ENCODE measurements around the gene WDFY1. TPM values are rescaled to one million over a fixed set of nuclear protein-coding genes. Genes with fewer than 3 reads are reported as not detected.
"Not testable (repeated sequence)": the region's sequence is repeated elsewhere in the genome, so short reads cannot be mapped to it uniquely, and the experiment has no call there.

WDFY1 gene
- polyA plus RNA-seq, 3 donors: 31.7 to 59.8 (median 40.7) TPM

DNA sequence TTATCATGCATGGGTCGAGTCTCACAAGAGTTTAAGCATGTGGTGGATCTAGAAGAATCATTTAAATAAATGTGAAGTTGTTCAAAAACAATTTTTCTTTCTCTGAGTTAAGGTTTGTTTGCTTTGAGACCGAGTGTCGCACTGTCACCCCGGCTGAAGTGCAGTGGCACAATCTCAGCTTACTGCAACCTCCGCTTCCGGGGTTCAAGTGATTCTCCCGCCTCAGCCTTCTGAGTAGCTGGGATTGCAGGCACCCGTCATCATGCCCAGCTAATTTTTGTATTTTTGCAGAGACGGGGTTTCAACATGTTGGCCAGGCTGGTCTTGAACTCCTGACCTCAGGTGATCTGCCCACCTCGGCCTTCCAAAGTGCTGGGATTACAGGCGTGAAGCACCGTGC lies 73.5 kb downstream of the WDFY1 start:
- peaks cover 38% of the 10 kb centered on the region for H3K4me1 Mint-ChIP-seq
- Histone ChIP-seq H3K27ac (ENCODE audit: low read depth in 1 of 2, low read length in 2 of 2) (peak overlapping the region; percentile 53 to 74), H3K4me2 (replicated peaks; ENCODE audit: extremely low read depth, low read length, poor library complexity, severe bottlenecking) (peak overlapping the region; percentile 69), H3K4me3 (replicated peaks in 1 of 3; ENCODE audit: low read depth in 2 of 3, low read length in 3 of 3) (peak overlapping the region in 1 of 3 experiments; percentile 50), H3K4me1 (ENCODE audit: control insufficient read depth in 1 of 2, insufficient read depth in 2 of 2, low read length in 2 of 2) (peaks cover 23 to 32% of the 10 kb centered on the region in 2 donors), H3K36me3 (replicated peaks in 1 of 2; ENCODE audit: control insufficient read depth in 1 of 2, insufficient read depth in 2 of 2, low read length in 2 of 2) (peaks cover 19 to 53% of the 10 kb centered on the region in 2 donors)
- H3K36me3 Mint-ChIP-seq: peaks cover 34 to 50% of the 10 kb centered on the region in 2 donors
- H2AFZ ChIP-seq (ENCODE audit: insufficient read depth, low read depth, low read length, poor library complexity, severe bottlenecking); H3K27me3 Mint-ChIP-seq (ENCODE audit: low read depth in 3 of 3); H3K79me2 ChIP-seq (ENCODE audit: insufficient read depth, low read length); H3K9me3 Mint-ChIP-seq; intact Hi-C loops (cut with micrococcal nuclease); H3K27me3 ChIP-seq (ENCODE audit: control insufficient read depth in 2 of 2, insufficient read depth in 2 of 2, low read length in 2 of 2); DNase-seq; H3K9ac ChIP-seq (ENCODE audit: insufficient read depth, low read length, poor library complexity, severe bottlenecking); H4K20me1 ChIP-seq (ENCODE audit: insufficient read depth, low read length); H3K9me3 ChIP-seq (replicated peaks in 1 of 2; ENCODE audit: control insufficient read depth in 1 of 2, insufficient read depth in 1 of 2, low read length in 2 of 2): not testable (repeated sequence)
- H3K4me3 Mint-ChIP-seq: peak overlapping the region; percentile 43 to 73
- 28% methylated on average over 9 of the region's 12 CpGs for WGBS (ENCODE audit: insufficient coverage)
- peak overlapping the region; percentile 78 to 91 (median 82) for H3K27ac Mint-ChIP-seq

DNA sequence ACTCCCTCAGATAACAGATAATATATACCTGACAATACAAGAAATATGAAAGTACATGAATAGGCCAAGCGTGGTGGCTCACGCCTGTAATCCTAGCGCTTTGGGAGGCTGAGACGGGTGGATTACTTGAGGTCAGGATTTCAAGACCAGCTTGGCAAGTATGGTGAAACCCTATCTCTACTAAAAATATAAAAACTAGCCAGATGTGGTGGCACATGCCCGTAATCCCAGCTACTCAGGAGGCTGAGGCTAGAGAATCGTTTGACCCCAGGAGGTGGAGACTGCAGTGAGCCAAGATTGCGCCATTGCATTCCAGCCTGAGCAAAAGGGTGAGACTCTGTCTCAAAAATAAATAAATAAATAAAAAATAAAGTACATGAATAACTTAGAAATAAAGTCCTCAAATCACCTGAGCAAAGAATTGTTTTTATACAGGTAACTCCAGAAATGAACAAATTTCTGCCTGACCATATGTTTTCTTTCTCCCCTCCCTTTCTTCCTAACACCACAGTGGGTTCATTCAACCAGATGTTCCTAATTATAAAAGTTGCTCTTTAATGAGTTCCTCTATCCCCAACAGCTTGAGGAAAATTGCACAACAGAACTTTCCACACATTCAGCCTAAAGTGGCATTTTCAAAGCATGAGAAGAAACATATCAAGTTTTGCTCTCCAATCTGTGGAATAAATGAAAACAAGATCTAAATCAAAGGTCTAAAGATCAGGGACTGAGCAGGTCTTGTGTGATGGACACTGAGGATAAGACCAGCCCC lies 74.1 kb downstream of the WDFY1 start:
- peak overlapping the region; percentile 43 to 73 for H3K4me3 Mint-ChIP-seq
- peaks cover 23 to 32% of the 10 kb centered on the region in 2 donors for H3K4me1 ChIP-seq (ENCODE audit: control insufficient read depth in 1 of 2, insufficient read depth in 2 of 2, low read length in 2 of 2)
- no peaks in the 10 kb centered on the region for H3K9me3 Mint-ChIP-seq
- H3K79me2 ChIP-seq (ENCODE audit: insufficient read depth, low read length): no peaks in the 10 kb centered on the region
- no peaks in the 10 kb centered on the region for H4K20me1 ChIP-seq (ENCODE audit: insufficient read depth, low read length)
- no CpG with 5 or more reads among the region's 7 CpGs for WGBS (ENCODE audit: insufficient coverage)
- intact Hi-C loops (cut with micrococcal nuclease): no loop called here
- peak overlapping the region; percentile 69 for H3K4me2 ChIP-seq (replicated peaks; ENCODE audit: extremely low read depth, low read length, poor library complexity, severe bottlenecking)
- TF ChIP-seq, protein P1, sequence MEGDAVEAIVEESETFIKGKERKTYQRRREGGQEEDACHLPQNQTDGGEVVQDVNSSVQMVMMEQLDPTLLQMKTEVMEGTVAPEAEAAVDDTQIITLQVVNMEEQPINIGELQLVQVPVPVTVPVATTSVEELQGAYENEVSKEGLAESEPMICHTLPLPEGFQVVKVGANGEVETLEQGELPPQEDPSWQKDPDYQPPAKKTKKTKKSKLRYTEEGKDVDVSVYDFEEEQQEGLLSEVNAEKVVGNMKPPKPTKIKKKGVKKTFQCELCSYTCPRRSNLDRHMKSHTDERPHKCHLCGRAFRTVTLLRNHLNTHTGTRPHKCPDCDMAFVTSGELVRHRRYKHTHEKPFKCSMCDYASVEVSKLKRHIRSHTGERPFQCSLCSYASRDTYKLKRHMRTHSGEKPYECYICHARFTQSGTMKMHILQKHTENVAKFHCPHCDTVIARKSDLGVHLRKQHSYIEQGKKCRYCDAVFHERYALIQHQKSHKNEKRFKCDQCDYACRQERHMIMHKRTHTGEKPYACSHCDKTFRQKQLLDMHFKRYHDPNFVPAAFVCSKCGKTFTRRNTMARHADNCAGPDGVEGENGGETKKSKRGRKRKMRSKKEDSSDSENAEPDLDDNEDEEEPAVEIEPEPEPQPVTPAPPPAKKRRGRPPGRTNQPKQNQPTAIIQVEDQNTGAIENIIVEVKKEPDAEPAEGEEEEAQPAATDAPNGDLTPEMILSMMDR (IDR thresholded peaks at IDR 0.05): no peak
- peak overlapping the region in 1 of 3 experiments; percentile 50 for H3K4me3 ChIP-seq (replicated peaks in 1 of 3; ENCODE audit: low read depth in 2 of 3, low read length in 3 of 3)
- H3K36me3 Mint-ChIP-seq: peaks cover 29 to 50% of the 10 kb centered on the region in 2 donors
- peak; percentile 18 to 46 (median 34) for DNase-seq
- peaks cover 19 to 46% of the 10 kb centered on the region in 2 donors for H3K36me3 ChIP-seq (replicated peaks in 1 of 2; ENCODE audit: control insufficient read depth in 1 of 2, insufficient read depth in 2 of 2, low read length in 2 of 2)
- no peak overlapping the region for H2AFZ ChIP-seq (ENCODE audit: insufficient read depth, low read depth, low read length, poor library complexity, severe bottlenecking)
- H3K27me3 ChIP-seq (ENCODE audit: control insufficient read depth in 2 of 2, insufficient read depth in 2 of 2, low read length in 2 of 2): no peaks in the 10 kb centered on the region
- peak overlapping the region; percentile 80 to 92 (median 89) for H3K27ac Mint-ChIP-seq
- no peak overlapping the region for H3K9ac ChIP-seq (ENCODE audit: insufficient read depth, low read length, poor library complexity, severe bottlenecking)
- H3K4me1 Mint-ChIP-seq: peaks cover 38% of the 10 kb centered on the region
- peak overlapping the region; percentile 53 to 74 for H3K27ac ChIP-seq (ENCODE audit: low read depth in 1 of 2, low read length in 2 of 2)
- peaks cover 0 to 2% (median 0%) of the 10 kb centered on the region in 3 donors for H3K27me3 Mint-ChIP-seq (ENCODE audit: low read depth in 3 of 3)
- no peaks in the 10 kb centered on the region for H3K9me3 ChIP-seq (replicated peaks in 1 of 2; ENCODE audit: control insufficient read depth in 1 of 2, insufficient read depth in 1 of 2, low read length in 2 of 2)
